Measurements from ENCODE around the gene ELK3. TPM values are rescaled to one million over a fixed set of nuclear protein-coding genes. Genes with fewer than 3 reads are reported as not detected.

The ELK3 gene
- total RNA-seq, 1 donor = 24.6 TPM

GRCh38 chr12:96170328-96170727 is 23.8 kb upstream of the ELK3 start:
- DNase-seq (ENCODE audit: low read depth) = no peak
- H3K4me3 ChIP-seq (ENCODE audit: low read depth, low read length) = no peak overlapping the region
- TF ChIP-seq CTCF (IDR thresholded peaks at IDR 0.05; ENCODE audit: insufficient read depth, low read depth, low read length) = no peak

GRCh38 chr12:96170762-96171161 is 23.4 kb upstream of the ELK3 start:
- DNase-seq (ENCODE audit: low read depth) = no peak
- H3K4me3 ChIP-seq (ENCODE audit: low read depth, low read length) = no peak overlapping the region
- no peak for TF ChIP-seq CTCF (IDR thresholded peaks at IDR 0.05; ENCODE audit: insufficient read depth, low read depth, low read length)

- H3K4me3 ChIP-seq (ENCODE audit: low read depth, low read length) = no peak overlapping the region
- no peak for DNase-seq (ENCODE audit: low read depth)
- TF ChIP-seq CTCF (IDR thresholded peaks at IDR 0.05; ENCODE audit: insufficient read depth, low read depth, low read length) = no peak
These were observed 22.3 kb upstream of the ELK3 start for GRCh38 chr12:96171905-96172304.

- no peak for DNase-seq (ENCODE audit: low read depth)
- TF ChIP-seq CTCF (IDR thresholded peaks at IDR 0.05; ENCODE audit: insufficient read depth, low read depth, low read length) = no peak
- H3K4me3 ChIP-seq (ENCODE audit: low read depth, low read length) = no peak overlapping the region
These were observed 21.2 kb upstream of the ELK3 start for GRCh38 chr12:96172981-96173380.

GRCh38 chr12:96176575-96176974 is 17.6 kb upstream of the ELK3 start:
- TF ChIP-seq CTCF (IDR thresholded peaks at IDR 0.05; ENCODE audit: insufficient read depth, low read depth, low read length) = no peak
- no peak for DNase-seq (ENCODE audit: low read depth)

GRCh38 chr12:96177013-96177412 is 17.2 kb upstream of the ELK3 start:
- no peak for DNase-seq (ENCODE audit: low read depth)
- no peak overlapping the region for H3K4me3 ChIP-seq (ENCODE audit: low read depth, low read length)
- no peak for TF ChIP-seq CTCF (IDR thresholded peaks at IDR 0.05; ENCODE audit: insufficient read depth, low read depth, low read length)

More at GRCh38 chr12:96176575-96176974, 17.6 kb upstream of the ELK3 start:
- no peak overlapping the region for H3K4me3 ChIP-seq (ENCODE audit: low read depth, low read length)

GRCh38 chr12:96183734-96184370 is 10.3 kb upstream of the ELK3 start:
- H3K4me3 ChIP-seq (ENCODE audit: low read depth, low read length) = no peak overlapping the region
- DNase-seq (ENCODE audit: low read depth) = no peak
- TF ChIP-seq CTCF (IDR thresholded peaks at IDR 0.05; ENCODE audit: insufficient read depth, low read depth, low read length) = no peak
